Measurements from ENCODE around the gene NEURL2.
"Not testable (repeated sequence)": the region's sequence is repeated elsewhere in the genome, so short reads cannot be mapped to it uniquely, and the experiment has no call there.

The NEURL2 gene

DNA sequence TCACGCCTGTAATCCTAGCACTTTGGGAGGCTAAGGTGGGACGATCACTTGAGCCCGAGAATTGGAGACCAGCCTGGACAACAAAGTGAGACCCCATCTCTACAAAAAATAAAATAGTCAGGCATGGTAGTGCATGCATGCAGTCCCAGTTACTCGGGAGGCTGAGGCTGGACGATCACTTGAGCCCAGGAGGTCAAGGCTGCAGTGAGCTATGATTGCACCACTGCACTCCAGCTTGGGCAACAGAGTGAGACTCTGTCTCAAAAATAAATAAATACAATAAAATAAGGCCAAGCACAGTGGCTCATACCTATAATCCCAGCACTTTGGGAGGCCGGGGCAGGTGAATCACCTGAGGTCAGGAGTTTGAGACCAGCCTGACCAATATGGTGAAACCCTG lies 10.3 kb upstream of the NEURL2 start:
- not testable (repeated sequence) for DNase-seq (ENCODE audit: low spot score); FAIRE-seq

DNA sequence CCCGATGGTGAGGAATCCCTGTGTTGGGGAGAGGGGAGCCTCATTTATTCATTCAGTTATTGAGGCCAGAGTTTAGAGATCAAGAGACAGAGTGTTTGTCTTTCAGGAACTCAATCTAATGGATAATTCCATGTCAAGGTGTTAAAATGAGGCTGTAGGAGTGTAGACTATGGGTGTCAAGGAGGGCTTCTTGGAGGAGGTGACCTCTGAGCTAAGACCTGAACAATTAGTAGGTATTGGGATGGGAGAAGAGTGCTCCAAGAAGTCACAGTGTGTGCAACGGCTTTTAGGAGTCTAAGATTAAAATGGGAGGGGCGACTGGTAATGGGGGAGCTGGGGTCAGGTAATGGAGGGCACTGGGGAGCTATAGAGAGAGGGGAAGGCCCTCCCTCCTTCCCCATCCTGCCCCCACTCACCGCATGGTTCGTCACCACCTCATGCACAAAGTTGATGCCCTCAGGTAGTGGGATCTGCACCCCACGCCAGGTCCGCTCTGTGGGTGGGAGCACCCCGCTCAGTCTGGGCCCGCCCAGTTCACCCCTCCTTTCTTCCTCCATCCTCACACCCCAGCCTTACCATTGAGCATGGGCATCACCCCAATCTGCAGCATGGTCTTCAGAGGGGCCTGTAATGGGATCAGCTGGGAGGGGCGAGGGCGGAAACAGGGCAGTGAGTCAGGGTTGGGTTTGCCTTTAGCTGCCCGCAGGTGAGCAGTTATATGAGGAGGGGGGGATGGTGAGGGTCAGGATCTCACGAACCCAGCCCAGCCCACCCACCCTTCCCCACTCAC lies 8.2 kb upstream of the NEURL2 start:
- DNase-seq (ENCODE audit: low spot score) (no peak), FAIRE-seq (no peak)

- FAIRE-seq, result no peak
Measured at GRCh38 chr20:45898285-45898684, 7.3 kb upstream of the NEURL2 start.

DNA sequence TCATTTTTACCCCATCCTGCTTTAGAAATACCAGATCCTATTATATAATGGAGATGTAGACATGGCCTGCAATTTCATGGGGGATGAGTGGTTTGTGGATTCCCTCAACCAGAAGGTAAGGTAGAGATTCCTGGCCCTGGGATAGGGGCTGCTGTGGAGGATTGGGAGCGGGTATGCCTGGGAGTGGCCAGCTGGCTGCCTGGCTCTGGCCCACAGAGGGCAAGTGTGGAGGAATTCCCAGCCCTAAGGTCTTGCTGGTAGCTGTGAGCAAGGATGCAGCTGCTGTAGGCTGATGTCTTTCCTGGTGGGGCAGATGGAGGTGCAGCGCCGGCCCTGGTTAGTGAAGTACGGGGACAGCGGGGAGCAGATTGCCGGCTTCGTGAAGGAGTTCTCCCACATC lies 6.7 kb upstream of the NEURL2 start:
- FAIRE-seq (no peak), DNase-seq (ENCODE audit: low spot score) (no peak)

More at GRCh38 chr20:45898285-45898684, 7.3 kb upstream of the NEURL2 start:
- no peak for DNase-seq (ENCODE audit: low spot score)

GRCh38 chr20:45897289-45897688 lies 6.3 kb upstream of the NEURL2 start:
- FAIRE-seq (no peak), DNase-seq (ENCODE audit: low spot score) (no peak)

DNA sequence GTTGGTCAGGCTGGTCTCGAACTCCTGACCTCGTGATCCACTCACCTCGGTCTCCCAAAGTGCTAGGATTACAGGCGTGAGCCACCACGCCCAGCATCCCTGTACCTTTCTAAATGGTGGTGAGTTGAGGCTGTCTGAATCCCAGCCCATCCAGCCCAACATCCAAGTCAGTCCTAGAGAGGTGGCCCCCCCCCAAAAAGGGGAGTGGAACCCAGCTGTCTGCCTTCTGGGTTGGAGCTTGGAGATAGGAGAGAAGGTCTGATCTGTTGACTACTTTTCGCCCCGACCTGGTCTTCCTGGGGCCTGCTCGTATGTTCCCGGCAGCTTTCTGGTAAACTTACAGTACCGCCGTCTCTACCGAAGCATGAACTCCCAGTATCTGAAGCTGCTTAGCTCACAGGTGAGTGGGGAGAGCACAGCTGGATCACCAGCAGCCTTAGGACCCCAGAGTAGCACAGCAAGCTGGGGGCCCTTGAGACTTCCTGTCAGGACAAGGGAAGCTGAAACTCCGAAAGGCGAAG lies 5.7 kb upstream of the NEURL2 start:
- FAIRE-seq (no peak), DNase-seq (ENCODE audit: low spot score) (no peak)

GRCh38 chr20:45894797-45895196 lies 3.8 kb upstream of the NEURL2 start:
- DNase-seq (ENCODE audit: low spot score) (no peak), FAIRE-seq (no peak)

GRCh38 chr20:45893831-45894230 lies 2.8 kb upstream of the NEURL2 start:
- DNase-seq (ENCODE audit: low spot score), result no peak
- no peak for FAIRE-seq

- FAIRE-seq, result no peak
- no peak for DNase-seq (ENCODE audit: low spot score)
Measured at GRCh38 chr20:45892828-45893500, 2.0 kb upstream of the NEURL2 start.

GRCh38 chr20:45892049-45892825 lies 1.2 kb upstream of the NEURL2 start:
- peak; percentile 48 for DNase-seq (ENCODE audit: low spot score)
- FAIRE-seq, result no peak

DNA sequence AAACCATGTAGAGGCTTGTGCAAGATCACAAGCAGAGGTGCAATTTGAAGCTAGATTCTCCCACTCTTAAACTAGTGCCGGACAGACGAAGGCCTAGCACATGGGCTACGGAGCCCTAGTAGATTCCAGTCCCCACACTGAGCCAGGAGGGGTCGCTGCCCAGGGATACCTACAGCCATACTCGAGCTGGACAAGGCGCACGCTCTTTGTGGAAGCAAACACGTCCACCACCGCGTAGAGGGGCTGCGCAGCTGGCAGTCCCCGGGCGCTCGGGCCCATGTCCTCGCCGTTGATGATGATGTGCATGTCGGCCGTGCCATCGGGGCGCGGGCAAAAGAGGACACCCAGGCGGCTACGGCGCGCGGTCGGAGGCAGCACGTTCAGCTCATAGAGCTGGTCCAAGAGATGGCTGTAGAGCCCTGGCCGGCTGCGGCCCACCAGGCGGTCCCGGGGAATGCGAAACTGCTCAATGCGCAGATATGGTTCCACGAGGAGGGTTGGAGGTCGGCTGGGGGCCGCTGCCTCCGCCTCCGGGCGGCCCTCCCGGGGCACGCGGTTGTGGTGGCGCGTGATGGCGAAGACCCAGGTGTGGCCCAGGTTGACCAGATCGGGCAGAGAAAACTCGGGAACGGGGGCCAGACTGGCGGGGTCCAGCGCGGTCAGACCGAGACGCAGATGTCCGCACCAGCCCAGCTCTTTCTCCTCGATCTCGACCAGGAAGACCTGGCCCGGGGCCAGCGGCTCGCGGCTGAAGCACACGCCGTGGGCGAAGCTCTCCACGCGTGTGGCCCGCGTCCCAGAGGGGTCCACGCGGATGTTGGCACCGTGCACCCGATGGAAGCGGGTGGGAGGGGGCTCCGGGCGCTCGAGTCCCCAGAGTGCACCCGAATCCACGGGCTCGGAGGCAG lies 677 bp downstream of the NEURL2 start:
- DNase-seq (ENCODE audit: low spot score) (no peak), FAIRE-seq (no peak)

DNA sequence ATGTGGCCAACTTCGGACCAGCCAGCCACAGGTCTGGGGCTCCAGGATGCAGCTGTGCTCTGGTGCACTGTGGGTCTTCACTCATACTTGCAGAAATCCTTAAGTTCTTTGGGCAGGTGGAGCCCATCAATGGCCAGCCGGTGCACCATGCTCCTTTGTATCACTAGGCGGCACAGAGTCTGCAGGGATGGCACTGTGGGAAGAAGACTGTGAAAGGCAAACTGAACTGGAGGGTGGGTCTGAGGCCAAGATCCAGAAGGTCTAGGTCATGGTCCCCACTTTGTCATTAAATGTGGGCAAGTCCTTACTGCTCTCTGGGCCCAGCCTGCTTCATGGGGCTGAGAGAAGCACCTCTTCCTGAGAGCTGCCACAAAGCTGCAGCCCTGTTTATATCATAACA lies 2.3 kb downstream of the NEURL2 start:
- DNase-seq (ENCODE audit: low spot score), result no peak
- FAIRE-seq, result no peak

GRCh38 chr20:45887346-45887715 lies 3.7 kb downstream of the NEURL2 start, which contains the start of gene SPATA25:
Gene SPATA25 (minus strand): TSS chr20:45887622. CDS start chr20:45887590, 32 bp downstream.
- no peak for DNase-seq (ENCODE audit: low spot score)
- FAIRE-seq, result no peak

DNA sequence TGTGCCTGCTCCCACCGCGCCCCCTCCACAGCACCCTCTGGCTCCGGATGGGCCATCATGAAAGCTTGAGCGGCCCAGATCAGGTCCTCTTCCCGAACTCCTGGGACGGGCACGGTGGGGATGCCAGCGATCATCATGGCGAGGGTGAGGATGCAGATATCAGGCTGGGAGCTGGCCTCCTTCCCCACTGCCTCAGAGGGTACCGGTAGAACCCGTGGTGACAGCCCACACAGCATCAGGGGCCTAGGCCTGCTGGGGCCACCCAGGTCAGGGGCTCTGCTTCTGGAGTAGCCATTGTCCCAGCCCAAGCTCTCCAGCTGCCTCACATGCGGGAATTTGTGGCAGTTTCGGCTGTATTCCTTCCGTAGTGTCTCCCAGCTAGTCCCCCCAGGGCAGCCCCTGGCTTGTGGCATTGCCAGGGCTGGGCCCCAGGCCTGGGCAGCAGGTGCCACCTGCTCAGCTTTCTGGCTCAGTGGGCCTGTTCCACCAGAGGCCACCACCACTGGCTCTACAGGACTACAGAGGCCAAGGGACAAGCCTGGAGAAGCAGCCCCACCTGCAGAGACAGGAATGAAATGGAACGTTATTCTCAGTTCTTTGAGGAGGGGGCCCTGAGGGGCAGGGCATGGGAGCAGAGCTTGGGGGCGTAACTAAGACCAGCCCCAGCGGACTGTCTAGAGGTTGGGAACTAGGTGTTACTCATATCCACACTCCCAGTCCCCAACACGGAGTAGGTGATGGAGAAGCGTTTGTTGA lies 4.2 kb downstream of the NEURL2 start:
- no peak for DNase-seq (ENCODE audit: low spot score)
- FAIRE-seq, result no peak

DNA sequence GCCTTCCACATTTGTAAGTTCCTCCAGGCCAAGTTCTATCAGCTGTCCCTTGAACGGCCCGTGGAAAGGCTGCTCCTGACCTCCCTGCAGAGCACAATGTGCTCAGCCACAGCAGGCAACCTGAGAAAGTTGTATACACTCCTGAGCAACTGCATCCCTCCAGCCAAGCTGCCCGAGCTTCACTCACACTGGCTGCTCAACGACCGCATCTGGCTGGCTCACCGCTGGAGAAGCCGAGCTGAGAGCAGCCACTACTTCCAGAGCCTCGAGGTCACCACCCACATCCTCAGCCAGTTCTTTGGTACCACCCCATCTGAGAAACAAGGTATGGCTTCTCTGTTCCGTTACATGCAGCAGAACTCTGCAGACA lies 7.9 kb downstream of the NEURL2 start:
- DNase-seq (ENCODE audit: low spot score) (no peak), FAIRE-seq (no peak)

DNA sequence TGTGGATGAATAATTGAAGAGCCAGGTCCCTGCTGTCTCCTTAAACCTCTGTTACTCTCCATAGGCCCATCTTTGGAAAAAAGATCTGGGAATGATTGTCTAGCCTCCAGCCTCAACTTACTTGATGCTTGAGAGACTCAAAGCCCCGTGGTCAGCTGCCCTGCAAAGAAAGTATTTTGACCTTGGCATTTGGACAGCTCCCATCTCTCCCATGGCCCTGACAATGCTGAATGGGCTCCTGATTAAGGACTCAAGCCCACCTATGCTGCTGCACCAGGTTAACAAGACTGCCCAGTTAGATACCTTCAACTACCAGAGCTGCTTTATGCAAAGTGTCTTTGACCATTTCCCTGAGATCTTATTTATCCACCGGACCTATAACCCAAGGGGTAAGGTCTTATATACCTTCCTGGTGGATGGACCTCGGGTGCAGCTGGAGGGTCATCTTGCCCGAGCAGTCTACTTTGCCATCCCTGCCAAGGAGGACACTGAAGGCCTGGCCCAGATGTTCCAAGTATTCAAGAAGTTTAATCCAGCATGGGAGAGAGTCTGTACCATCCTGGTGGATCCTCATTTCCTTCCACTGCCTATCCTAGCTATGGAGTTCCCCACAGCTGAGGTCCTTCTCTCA lies 8.4 kb downstream of the NEURL2 start:
- DNase-seq (ENCODE audit: low spot score) (no peak), FAIRE-seq (no peak)

DNA sequence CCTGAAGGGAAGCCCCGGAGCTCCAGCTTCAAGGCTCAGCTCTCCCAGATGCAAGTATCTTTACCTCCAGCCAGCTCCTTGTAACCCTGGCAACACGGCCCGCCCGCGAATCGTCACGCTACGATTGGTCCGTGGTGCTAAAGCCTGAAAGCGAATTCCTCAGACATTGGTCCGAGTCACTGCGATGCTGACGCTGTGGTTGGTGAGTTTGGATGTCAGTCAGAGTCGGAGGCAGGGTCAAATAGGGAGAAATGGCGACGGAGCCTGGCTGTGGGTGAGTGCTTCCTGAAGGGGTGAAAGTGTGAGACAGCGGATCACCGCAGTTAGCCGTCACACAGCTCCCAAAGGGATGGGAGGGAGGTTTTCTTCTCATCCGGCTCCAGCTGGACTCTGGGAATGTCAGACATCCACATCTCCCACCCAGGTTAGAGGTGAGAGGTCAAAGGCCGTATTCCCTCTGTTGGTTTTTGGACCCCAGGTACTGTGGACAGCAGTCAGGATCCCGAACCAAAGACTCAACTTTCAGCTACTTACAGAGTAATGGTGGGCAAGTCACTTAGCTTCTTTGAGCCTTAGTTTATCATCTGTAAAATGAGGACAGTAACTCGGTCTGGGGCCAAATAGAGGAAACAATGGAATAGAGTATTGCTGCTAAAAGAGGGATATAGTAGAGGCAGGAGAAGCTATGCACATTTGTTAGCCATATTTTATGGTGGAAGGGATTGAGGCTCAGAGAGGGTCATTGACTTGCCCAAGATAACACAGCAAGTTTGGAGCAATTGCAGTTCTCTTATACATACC lies 9.8 kb downstream of the NEURL2 start, which contains the start of gene ZSWIM1:
Gene ZSWIM1, plus strand, starts transcription at position 240 of the 801 bp plus-strand sequence. CDS start 1,366 bp downstream, outside the sequence.
- DNase-seq (ENCODE audit: low spot score), result peak; percentile 99
- FAIRE-seq, result peak; percentile 92

DNA sequence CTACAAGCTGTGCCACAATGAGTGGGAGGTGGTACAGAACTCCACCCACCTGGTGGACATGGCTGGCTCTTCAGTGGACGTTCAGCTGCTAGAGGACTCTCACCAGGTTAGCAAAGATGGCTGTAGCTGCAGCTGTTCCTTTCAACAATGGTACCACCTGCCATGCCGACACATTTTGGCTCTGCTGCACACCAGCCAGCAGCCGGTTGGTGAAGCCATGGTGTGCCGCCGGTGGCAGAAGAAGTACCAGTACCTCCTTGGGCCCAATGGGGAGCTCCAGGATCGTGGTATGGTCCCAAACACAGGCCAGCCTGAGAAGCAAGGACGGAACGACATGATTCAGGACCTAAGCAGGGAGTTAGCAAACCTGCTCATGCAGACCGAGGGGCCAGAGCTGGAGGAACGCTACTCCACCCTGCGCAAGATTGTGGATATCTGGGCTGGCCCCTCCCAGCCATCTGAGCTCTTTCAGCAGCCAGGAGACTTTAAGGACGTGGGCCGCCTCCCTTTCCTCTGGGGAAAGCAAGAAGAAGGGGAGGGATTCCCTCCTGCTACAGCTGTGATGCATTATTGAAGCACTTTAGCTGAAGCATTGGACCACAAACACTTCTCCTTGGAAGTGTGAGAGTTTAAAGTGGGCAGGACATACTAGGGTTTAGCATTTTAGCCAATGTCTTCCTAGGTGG lies 12.8 kb downstream of the NEURL2 start:
- DNase-seq (ENCODE audit: low spot score) (no peak), FAIRE-seq (no peak)
